Hematopoietic multipotent progenitor cell treated with erythropoietin and hydrocortisone succinate and interleukin-3 and kit ligand, for 4 days (in vitro differentiated cells): Measurements from ENCODE around the gene DRG2.
A peak's percentile ranks its signal among the peaks of the same experiment; 100 is the strongest.

Source experiments
- DNase-seq: peaks from one replicate; pipeline ENCODE4 v3.0.0-alpha.2; 2015

DRG2 gene

GRCh38 chr17:18087610-18088491 is at the start of gene DRG2:
DRG2 (plus strand) TSS chr17:18087948; CDS start chr17:18088024, 76 bp downstream.
- DNase-seq: peak; percentile 95

- DNase-seq: peak; percentile 77
Observed at GRCh38 chr17:18038149-18038850, 49.4 kb upstream of the DRG2 start.

GRCh38 chr17:18038861-18039534 is 48.8 kb upstream of the DRG2 start, which contains the start of the genes ATPAF2 and GID4:
ATPAF2 (minus strand) TSS chr17:18039168; CDS start chr17:18039013, 155 bp downstream.
GID4 (plus strand) TSS chr17:18039408; CDS start chr17:18039465, 57 bp downstream.
- DNase-seq: peak; percentile 100

- peak; percentile 55 for DNase-seq
Observed at GRCh38 chr17:18039535-18040260, 48.0 kb upstream of the DRG2 start.

GRCh38 chr17:18040261-18040858 is 47.4 kb upstream of the DRG2 start:
- DNase-seq: no peak

GRCh38 chr17:18041776-18042175 is 46.0 kb upstream of the DRG2 start:
- peak; percentile 35 for DNase-seq

- peak; percentile 47 for DNase-seq
Observed at GRCh38 chr17:18042983-18043382, 44.8 kb upstream of the DRG2 start.

GRCh38 chr17:18043491-18043890 is 44.3 kb upstream of the DRG2 start:
- DNase-seq: peak; percentile 54

GRCh38 chr17:18044609-18045008 is 43.1 kb upstream of the DRG2 start:
- DNase-seq: no peak

- DNase-seq: no peak
Observed at GRCh38 chr17:18045691-18046350, 41.9 kb upstream of the DRG2 start.

GRCh38 chr17:18055597-18055996 is 32.2 kb upstream of the DRG2 start:
- DNase-seq: no peak

GRCh38 chr17:18056214-18056613 is 31.5 kb upstream of the DRG2 start:
- no peak for DNase-seq

- no peak for DNase-seq
Observed at GRCh38 chr17:18059283-18059682, 28.5 kb upstream of the DRG2 start.

- DNase-seq: no peak
Observed at GRCh38 chr17:18064053-18064452, 23.7 kb upstream of the DRG2 start.

GRCh38 chr17:18065546-18065945 is 22.2 kb upstream of the DRG2 start:
- no peak for DNase-seq

GRCh38 chr17:18066866-18067265 is 20.9 kb upstream of the DRG2 start:
- DNase-seq: no peak

GRCh38 chr17:18069101-18069500 is 18.6 kb upstream of the DRG2 start:
- no peak for DNase-seq

- peak; percentile 35 for DNase-seq
Observed at GRCh38 chr17:18070861-18071340, 16.8 kb upstream of the DRG2 start.

GRCh38 chr17:18071751-18072150 is 16.0 kb upstream of the DRG2 start:
- no peak for DNase-seq

- DNase-seq: no peak
Observed at GRCh38 chr17:18074566-18075272, 13.0 kb upstream of the DRG2 start.

GRCh38 chr17:18076936-18077335 is 10.8 kb upstream of the DRG2 start:
- no peak for DNase-seq
